NCI-H1048 (cell line): ENCODE measurements around the gene SORCS2.

Experiments
- DNase-seq: peaks from one replicate; lab custom pipeline; 2025; lab: John Stamatoyannopoulos, UW

The SORCS2 gene

GRCh38 chr4:7338876-7339623 lies 146.7 kb downstream of the SORCS2 start:
- DNase-seq, result no peak

GRCh38 chr4:7339751-7340552 lies 147.6 kb downstream of the SORCS2 start:
- no peak for DNase-seq

- no peak for DNase-seq
Measured at GRCh38 chr4:7340553-7341433, 148.5 kb downstream of the SORCS2 start.

- DNase-seq, result no peak
Measured at GRCh38 chr4:7341491-7342222, 149.3 kb downstream of the SORCS2 start.

GRCh38 chr4:7342223-7343080 lies 150.1 kb downstream of the SORCS2 start:
- DNase-seq, result no peak

GRCh38 chr4:7343081-7343655 lies 150.8 kb downstream of the SORCS2 start:
- DNase-seq, result no peak

GRCh38 chr4:7343950-7344349 lies 151.6 kb downstream of the SORCS2 start:
- no peak for DNase-seq

- DNase-seq, result no peak
Measured at GRCh38 chr4:7344636-7345155, 152.4 kb downstream of the SORCS2 start.

- DNase-seq, result no peak
Measured at GRCh38 chr4:7347981-7348380, 155.6 kb downstream of the SORCS2 start.

GRCh38 chr4:7348946-7349900 lies 156.9 kb downstream of the SORCS2 start:
- no peak for DNase-seq

- no peak for DNase-seq
Measured at GRCh38 chr4:7350396-7350795, 158.1 kb downstream of the SORCS2 start.

GRCh38 chr4:7351014-7351413 lies 158.7 kb downstream of the SORCS2 start:
- no peak for DNase-seq

GRCh38 chr4:7352486-7352885 lies 160.1 kb downstream of the SORCS2 start:
- DNase-seq, result no peak

GRCh38 chr4:7353046-7353790 lies 160.9 kb downstream of the SORCS2 start:
- DNase-seq, result no peak

- DNase-seq, result no peak
Measured at GRCh38 chr4:7353846-7354610, 161.7 kb downstream of the SORCS2 start.

- no peak for DNase-seq
Measured at GRCh38 chr4:7354927-7355326, 162.6 kb downstream of the SORCS2 start.

GRCh38 chr4:7355795-7356194 lies 163.5 kb downstream of the SORCS2 start:
- no peak for DNase-seq
